GM19452 (cell line): ENCODE measurements around the gene BRINP3.
"Not testable (repeated sequence)": the region's sequence is repeated elsewhere in the genome, so short reads cannot be mapped to it uniquely, and the experiment has no call there.

ENCODE experiments used
- ATAC-seq: cut with Tn5 transposase; IDR thresholded peaks from one replicate; pipeline ENCODE4 v1.9.1; 2021; ENCODE audit not compliant: unreplicated experiment

Gene BRINP3

GRCh38 chr1:190126728-190127127 is 350.9 kb downstream of the BRINP3 start:
- no peak for ATAC-seq

- no peak for ATAC-seq
Measured at GRCh38 chr1:190124068-190124467, 353.6 kb downstream of the BRINP3 start.

- not testable (repeated sequence) for ATAC-seq
Measured at GRCh38 chr1:190120564-190120963, 357.1 kb downstream of the BRINP3 start.

GRCh38 chr1:190119683-190120082 is 358.0 kb downstream of the BRINP3 start:
- no peak for ATAC-seq

GRCh38 chr1:190116921-190117320 is 360.7 kb downstream of the BRINP3 start:
- no peak for ATAC-seq

- ATAC-seq = no peak
Measured at GRCh38 chr1:190104961-190105360, 372.7 kb downstream of the BRINP3 start.

- no peak for ATAC-seq
Measured at GRCh38 chr1:190102757-190103326, 374.8 kb downstream of the BRINP3 start.

- no peak for ATAC-seq
Measured at GRCh38 chr1:190101756-190102155, 375.9 kb downstream of the BRINP3 start.

GRCh38 chr1:190098756-190099155 is 378.9 kb downstream of the BRINP3 start:
- no peak for ATAC-seq

GRCh38 chr1:190098107-190098506 is 379.6 kb downstream of the BRINP3 start:
- no peak for ATAC-seq

GRCh38 chr1:190095596-190095995 is 382.1 kb downstream of the BRINP3 start:
- ATAC-seq = no peak

- ATAC-seq = no peak
Measured at GRCh38 chr1:190084552-190084951, 393.1 kb downstream of the BRINP3 start.

GRCh38 chr1:190068304-190068703 is 409.4 kb downstream of the BRINP3 start:
- ATAC-seq = no peak

GRCh38 chr1:190067592-190067991 is 410.1 kb downstream of the BRINP3 start:
- no peak for ATAC-seq

- ATAC-seq = no peak
Measured at GRCh38 chr1:190066011-190066410, 411.7 kb downstream of the BRINP3 start.

- ATAC-seq = no peak
Measured at GRCh38 chr1:190049314-190049713, 428.4 kb downstream of the BRINP3 start.
